NCI-H748 (cell line): ENCODE measurements around the gene IDUA.

Experiments used
- DNase-seq: peaks from one replicate; lab custom pipeline; 2025; ENCODE audit not compliant: unreplicated experiment; lab: John Stamatoyannopoulos, UW

The IDUA gene

GRCh38 chr4:955931-956381, 30.9 kb upstream of the IDUA start:
- DNase-seq = no peak

GRCh38 chr4:956531-957230, 30.2 kb upstream of the IDUA start:
- DNase-seq = no peak

- DNase-seq = no peak
Observed at GRCh38 chr4:957231-957580, 29.6 kb upstream of the IDUA start.

- DNase-seq = no peak
Observed at GRCh38 chr4:957581-958313, 29.1 kb upstream of the IDUA start.

GRCh38 chr4:958314-958665, 28.6 kb upstream of the IDUA start:
- no peak for DNase-seq

- no peak for DNase-seq
Observed at GRCh38 chr4:958696-959337, 28.0 kb upstream of the IDUA start.

GRCh38 chr4:959338-960139, 27.3 kb upstream of the IDUA start:
- no peak for DNase-seq

GRCh38 chr4:960140-960635, 26.7 kb upstream of the IDUA start:
- DNase-seq = no peak

- DNase-seq = no peak
Observed at GRCh38 chr4:960636-961350, 26.1 kb upstream of the IDUA start.

GRCh38 chr4:961351-962230, 25.3 kb upstream of the IDUA start:
- DNase-seq = no peak

GRCh38 chr4:962231-963208, 24.3 kb upstream of the IDUA start:
- no peak for DNase-seq

GRCh38 chr4:963276-964225, 23.3 kb upstream of the IDUA start:
- no peak for DNase-seq

GRCh38 chr4:964346-965025, 22.4 kb upstream of the IDUA start:
- DNase-seq = no peak

GRCh38 chr4:965048-965765, 21.6 kb upstream of the IDUA start:
- no peak for DNase-seq

- no peak for DNase-seq
Observed at GRCh38 chr4:965766-966134, 21.1 kb upstream of the IDUA start.
